Ovary (tissue), 9 donors: ENCODE results near the gene CERK. TPM values are rescaled to one million over a fixed set of nuclear protein-coding genes. Genes with fewer than 3 reads are reported as not detected.
"Not testable (repeated sequence)": the region's sequence is repeated elsewhere in the genome, so short reads cannot be mapped to it uniquely, and the experiment has no call there.

Experiments used
- DNase-seq, 5 donors: peaks; one replicate each; pipeline ENCODE4 v3.0.0-alpha.2; 2019 to 2020
- H3K27ac ChIP-seq, 2 donors: fragments of 200-600 bp; one replicate each; pipeline versions ENCODE4 v1.5.1 to v1.8.0; 2019 to 2022
- H3K27me3 ChIP-seq: fragments of 200-600 bp; one replicate; pipeline ENCODE4 v1.8.0; 2022
- H3K36me3 ChIP-seq: fragments of 200-600 bp; sonication (generic); one replicate; pipeline ENCODE4 v1.5.1; 2019
- H3K4me1 ChIP-seq: one replicate; pipeline ENCODE4 v1.8.1; 2013; ENCODE audit warnings: mild to moderate bottlenecking, moderate library complexity; ENCODE audit not compliant: insufficient read depth
- H3K4me3 ChIP-seq: fragments of 200-600 bp; sonication (generic); one replicate; pipeline ENCODE4 v1.5.1; 2017
- H3K9me3 ChIP-seq, 2 donors: fragments of 200-600 bp in 1 of 2; sonication (generic) in 1 of 2; one replicate each; pipeline versions ENCODE4 v1.5.1 to v1.8.1; 2013 to 2019; ENCODE audit warnings: mild to moderate bottlenecking in 1 of 2, moderate library complexity in 1 of 2
- EP300 ChIP-seq: sonication (generic); formaldehyde crosslinking; IDR thresholded peaks from one replicate; pipeline ENCODE4 v1.6.1; 2017; ENCODE audit warnings: antibody characterized with exemption
- POLR2A ChIP-seq: fragments of 450-650 bp; IDR thresholded peaks from one replicate; pipeline ENCODE4 v1.6.1; 2017; ENCODE audit warnings: antibody characterized with exemption, mild to moderate bottlenecking, moderate library complexity
- WGBS, 3 donors: extraction: QIAGEN DNeasy Blood & Tissue Kit in 1 of 3; methylation state at CpG; one replicate each; pipeline versions ENCODE4 v1.1.5 to v1.1.7; 2013 to 2017; 5-methylcytosine and 5-hydroxymethylcytosine counted together
- intact Hi-C, 4 donors: fragments of 100-400 bp; cut with DNase I; formaldehyde crosslinking; loops; one replicate each; pipeline versions ENCODE4 v1.11.0 to v1.15.1; 2022 to 2023
- polyA plus RNA-seq, 2 donors: library from polyadenylated mRNA; stranded (reverse); fragments of 200-250 nt in 1 of 2; fragments of 350-450 nt in 1 of 2; fragmentation: Illumina TruSeq in 1 of 2; extraction: RNeasy Lipid Tissue Mini Kit (QIAGEN cat#74804) in 1 of 2; gene quantifications; one replicate each; pipeline ENCODE4 v1.2.3, GENCODE V29; 2013 to 2014
- total RNA-seq, 7 donors: library from RNA; depleted of rRNA in 2 of 7; stranded (reverse); fragments of >200 nt in 2 of 7; fragmentation: NEBNext Ultra II Directional in 3 of 7; extraction: Animal tissue kit (Norgen Biotek cat#: 25700) in 3 of 7; gene quantifications; one replicate each; pipeline versions ENCODE4 v1.1.0 to v1.2.4, GENCODE V29; 2016 to 2023
- TF ChIP-seq, protein P1 (sequence below), 3 donors: fragments of 450-650 bp in 2 of 3; fragments of 200-600 bp in 1 of 3; IDR thresholded peaks; one replicate each; pipeline versions ENCODE4 v1.5.1 to v1.8.0; 2016 to 2022; ENCODE audit warnings: antibody characterized with exemption in 3 of 3, mild to moderate bottlenecking in 1 of 3
- donor health status: DM: no; HTN: no; CAD: no; lungs with moderate emphysema.
- donor health status: DM: no; HTN: no; CAD: no.
- donor health status: Bipolar disorder and iron deficiency.
- donor health status: DM: yes; HTN: yes; CAD: no.
- donor health status: DM: no; HTN: no; CAD: no.
- donor health status: DM: yes; HTN: yes; CAD: no.

The CERK gene
- total and polyA plus RNA-seq, 9 donors: 27.1 to 71.1 (median 46.8) TPM

DNA sequence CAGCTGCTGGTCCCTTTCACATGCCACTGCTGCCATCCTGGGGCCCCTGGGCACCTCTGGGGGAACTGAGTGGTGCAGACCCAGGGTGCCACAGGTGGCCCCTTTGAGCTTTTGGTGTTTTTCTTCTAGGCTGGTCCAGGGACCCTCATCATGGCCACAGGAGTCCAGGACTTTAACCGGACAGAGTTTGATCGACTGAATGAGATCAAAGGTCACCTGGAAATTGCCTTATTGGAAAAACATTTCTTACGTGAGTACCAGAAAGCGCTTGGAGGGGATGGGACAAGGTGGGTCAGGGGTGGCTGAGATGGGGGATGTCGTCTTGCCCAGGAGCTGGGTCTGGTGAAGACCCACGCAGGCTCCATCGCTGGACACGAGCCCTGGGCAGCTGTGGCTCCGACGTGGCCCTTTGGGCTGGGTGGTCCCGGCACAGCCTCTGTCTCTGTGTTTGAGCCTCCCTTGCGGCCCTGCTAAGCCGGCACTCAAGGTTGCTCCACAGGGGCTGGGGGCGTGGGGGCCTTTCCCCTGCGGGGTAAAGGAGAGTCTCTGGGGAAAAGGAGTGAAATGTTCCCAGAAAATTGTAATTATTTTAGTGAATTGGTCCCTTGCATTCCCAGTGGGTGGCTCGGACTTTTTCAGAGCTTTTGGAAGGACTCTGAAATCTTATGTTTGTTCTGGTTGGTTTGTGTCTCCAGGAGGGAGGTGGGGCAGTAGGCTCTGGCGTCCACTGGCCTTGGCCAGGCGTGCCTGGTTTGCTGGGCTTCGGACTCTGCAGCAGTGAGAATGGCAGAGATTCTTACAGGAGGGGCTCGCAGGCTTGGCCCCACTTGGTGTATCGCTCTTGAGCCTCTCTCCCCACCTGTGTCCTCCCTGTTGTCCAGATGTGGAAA, 100.1 kb downstream of the CERK start:
- DNase-seq: no peak
- TF ChIP-seq POLR2A: no peak
- TF ChIP-seq EP300: no peak
- TF ChIP-seq, protein P1, sequence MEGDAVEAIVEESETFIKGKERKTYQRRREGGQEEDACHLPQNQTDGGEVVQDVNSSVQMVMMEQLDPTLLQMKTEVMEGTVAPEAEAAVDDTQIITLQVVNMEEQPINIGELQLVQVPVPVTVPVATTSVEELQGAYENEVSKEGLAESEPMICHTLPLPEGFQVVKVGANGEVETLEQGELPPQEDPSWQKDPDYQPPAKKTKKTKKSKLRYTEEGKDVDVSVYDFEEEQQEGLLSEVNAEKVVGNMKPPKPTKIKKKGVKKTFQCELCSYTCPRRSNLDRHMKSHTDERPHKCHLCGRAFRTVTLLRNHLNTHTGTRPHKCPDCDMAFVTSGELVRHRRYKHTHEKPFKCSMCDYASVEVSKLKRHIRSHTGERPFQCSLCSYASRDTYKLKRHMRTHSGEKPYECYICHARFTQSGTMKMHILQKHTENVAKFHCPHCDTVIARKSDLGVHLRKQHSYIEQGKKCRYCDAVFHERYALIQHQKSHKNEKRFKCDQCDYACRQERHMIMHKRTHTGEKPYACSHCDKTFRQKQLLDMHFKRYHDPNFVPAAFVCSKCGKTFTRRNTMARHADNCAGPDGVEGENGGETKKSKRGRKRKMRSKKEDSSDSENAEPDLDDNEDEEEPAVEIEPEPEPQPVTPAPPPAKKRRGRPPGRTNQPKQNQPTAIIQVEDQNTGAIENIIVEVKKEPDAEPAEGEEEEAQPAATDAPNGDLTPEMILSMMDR (IDR thresholded peaks at IDR 0.05): no peak
- H3K4me1 ChIP-seq: no peaks in the 10 kb centered on the region
- no peaks in the 10 kb centered on the region for H3K9me3 ChIP-seq
- 80 to 83% (median 81%) methylated on average over 21 of the region's 21 CpGs for WGBS, 3 donors
- H3K36me3 ChIP-seq: no peaks in the 10 kb centered on the region
- no peaks in the 10 kb centered on the region for H3K27me3 ChIP-seq
- no peak overlapping the region for H3K4me3 ChIP-seq
- intact Hi-C loops: no loop called here
- H3K27ac ChIP-seq: no peak overlapping the region

DNA sequence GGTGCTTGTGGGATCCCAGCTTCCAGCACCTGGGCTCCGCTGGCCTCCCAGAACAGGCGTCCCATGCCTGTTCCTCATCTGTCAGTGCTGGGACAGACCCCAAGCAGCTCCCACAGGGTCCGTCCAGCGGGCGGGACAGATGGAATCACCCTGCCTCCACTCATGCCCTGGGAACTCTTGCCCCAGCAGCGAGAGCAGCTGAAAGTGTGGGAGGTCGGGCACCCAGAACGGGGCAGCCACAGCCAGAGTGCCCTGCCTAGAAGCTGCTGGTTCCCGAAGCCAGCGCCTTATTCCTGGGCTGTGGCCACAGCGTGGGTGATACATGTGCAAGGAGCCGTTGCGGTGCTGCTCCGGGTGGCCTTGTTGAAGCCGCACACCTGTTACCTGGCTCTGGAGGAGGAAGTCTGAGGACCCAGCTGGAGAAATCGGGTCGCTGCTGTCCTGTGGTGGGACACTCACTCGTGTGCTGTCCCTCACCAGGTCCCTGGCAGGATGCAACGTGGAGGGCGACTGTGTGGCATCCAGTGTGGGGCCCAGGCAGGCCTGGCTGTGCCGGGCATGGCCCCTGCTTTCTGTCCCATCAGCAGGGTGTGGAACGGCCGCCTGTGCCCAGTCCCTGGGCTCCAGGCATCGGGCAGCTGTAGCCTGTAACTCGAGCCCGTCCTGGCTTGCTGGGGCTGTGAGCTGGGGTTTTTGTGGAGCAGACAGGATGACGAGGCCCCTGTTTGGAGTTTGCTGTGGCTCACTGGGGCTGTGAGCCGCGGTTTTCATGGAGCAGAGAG, 101.6 kb downstream of the CERK start:
- no peak overlapping the region for H3K27ac ChIP-seq
- WGBS, 3 donors: 82 to 86% (median 83%) methylated on average over 29 of the region's 29 CpGs
- TF ChIP-seq POLR2A (no peak), EP300 (no peak)
- TF ChIP-seq, protein P1 (IDR thresholded peaks at IDR 0.05): no peak

DNA sequence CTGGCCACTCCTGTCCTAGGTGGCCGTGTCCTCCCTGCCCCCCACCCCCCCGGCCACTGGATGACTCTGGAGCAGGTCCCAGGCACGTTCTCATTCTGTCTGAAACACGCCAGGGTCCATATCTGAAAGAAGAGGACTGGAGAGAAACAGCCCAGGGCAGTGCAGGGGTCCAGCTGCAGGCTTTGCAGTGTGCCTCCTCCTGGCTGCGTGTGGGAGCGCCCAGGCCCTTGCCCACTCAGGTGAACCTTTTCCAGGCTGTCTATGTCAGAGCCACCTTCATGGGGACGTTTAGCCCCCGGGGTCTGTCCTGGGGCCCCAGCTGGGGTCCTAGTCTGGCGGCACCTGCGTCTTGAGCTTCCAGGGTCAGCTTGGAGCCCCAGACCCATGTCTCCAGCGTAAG, 102.3 kb downstream of the CERK start:
- no peak overlapping the region for H3K27ac ChIP-seq
- TF ChIP-seq EP300: no peak
- TF ChIP-seq, protein P1 (IDR thresholded peaks at IDR 0.05): no peak
- TF ChIP-seq POLR2A: no peak
- no peaks in the 10 kb centered on the region for H3K9me3 ChIP-seq
- no peaks in the 10 kb centered on the region for H3K27me3 ChIP-seq
- H3K36me3 ChIP-seq: no peaks in the 10 kb centered on the region
- WGBS, 3 donors: 76 to 79% (median 76%) methylated on average over 11 of the region's 11 CpGs
- intact Hi-C loops: no loop called here
- no peaks in the 10 kb centered on the region for H3K4me1 ChIP-seq
- H3K4me3 ChIP-seq: no peak overlapping the region
- DNase-seq: no peak

More for the DNA sequence above, 101.6 kb downstream of the CERK start:
- intact Hi-C loops: no loop called here
- Histone ChIP-seq H3K4me1 (no peaks in the 10 kb centered on the region), H3K4me3 (no peak overlapping the region), H3K36me3 (no peaks in the 10 kb centered on the region), H3K27me3 (no peaks in the 10 kb centered on the region), H3K9me3 (no peaks in the 10 kb centered on the region)
- DNase-seq: no peak

DNA sequence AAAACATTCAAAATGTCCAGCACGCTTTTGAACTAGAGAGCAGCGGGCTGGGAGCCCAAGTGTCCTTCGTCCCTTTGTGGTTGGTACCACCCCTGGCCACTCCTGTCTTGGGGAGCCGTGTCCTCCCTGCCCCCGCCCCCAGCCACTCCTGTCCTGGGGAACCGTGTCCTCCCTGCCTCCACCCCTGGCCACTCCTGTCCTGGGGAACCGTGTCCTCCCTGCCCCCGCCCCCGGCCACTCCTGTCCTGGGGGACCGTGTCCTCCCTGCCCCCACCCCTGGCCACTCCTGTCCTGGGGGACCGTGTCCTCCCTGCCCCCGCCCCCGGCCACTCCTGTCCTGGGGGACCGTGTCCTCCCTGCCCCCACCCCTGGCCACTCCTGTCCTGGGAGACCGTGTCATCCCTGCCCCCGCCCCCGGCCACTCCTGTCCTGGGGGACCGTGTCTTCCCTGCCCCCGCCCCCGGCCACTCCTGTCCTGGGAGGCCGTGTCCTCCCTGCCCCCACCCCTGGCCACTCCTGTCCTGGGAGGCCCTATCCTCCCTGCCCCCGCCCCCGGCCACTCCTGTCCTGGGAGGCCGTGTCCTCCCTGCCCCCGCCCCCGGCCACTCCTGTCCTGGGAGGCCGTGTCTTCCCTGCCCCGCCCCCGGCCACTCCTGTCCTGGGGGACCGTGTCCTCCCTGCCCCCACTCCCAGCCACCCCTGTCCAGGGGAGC, 102.9 kb downstream of the CERK start:
- H3K9me3 ChIP-seq, intact Hi-C loops, H3K27me3 ChIP-seq, H3K27ac ChIP-seq, H3K36me3 ChIP-seq, DNase-seq, H3K4me1 ChIP-seq, H3K4me3 ChIP-seq: not testable (repeated sequence)
- WGBS, 3 donors: 46 to 60% (median 57%) methylated on average over 10 to 30 of the region's 30 CpGs

Other genes with a start within 250 kb of the CERK start
- 10 to 100 TPM in 1 of 7 donors, 1 to 10 TPM in 4, under 1 TPM in 2; 0.63 to 25.2 (median 4.1) TPM for gene CELSR1, start 200.6 kb downstream of the CERK start, total RNA-seq
- gene CELSR1, start 200.6 kb downstream of the CERK start, polyA plus RNA-seq: 1 to 10 TPM in 1 of 2 donors, under 1 TPM in 1; 0.75 to 1.7 TPM
- gene GRAMD4, start 117.9 kb downstream of the CERK start, total RNA-seq: 10 to 100 TPM; 19.0 to 40.4 (median 28.7) TPM
- gene GRAMD4, start 117.9 kb downstream of the CERK start, polyA plus RNA-seq: 1 to 10 TPM; 6.2 to 8.0 TPM
- 10 to 100 TPM; 12.5 to 25.6 (median 19.1) TPM for gene TBC1D22A, start 24.4 kb upstream of the CERK start, total RNA-seq
- 10 to 100 TPM; 13.2 to 14.8 TPM for gene TBC1D22A, start 24.4 kb upstream of the CERK start, polyA plus RNA-seq